ENCODE measurements around the gene VSTM4. TPM values are rescaled to one million over a fixed set of nuclear protein-coding genes. Genes with fewer than 3 reads are reported as not detected.

Gene VSTM4
- total and polyA plus RNA-seq, 2 of the 4 experiments (the other 2 are of a cell fraction), result 2.4 to 2.9 TPM

DNA sequence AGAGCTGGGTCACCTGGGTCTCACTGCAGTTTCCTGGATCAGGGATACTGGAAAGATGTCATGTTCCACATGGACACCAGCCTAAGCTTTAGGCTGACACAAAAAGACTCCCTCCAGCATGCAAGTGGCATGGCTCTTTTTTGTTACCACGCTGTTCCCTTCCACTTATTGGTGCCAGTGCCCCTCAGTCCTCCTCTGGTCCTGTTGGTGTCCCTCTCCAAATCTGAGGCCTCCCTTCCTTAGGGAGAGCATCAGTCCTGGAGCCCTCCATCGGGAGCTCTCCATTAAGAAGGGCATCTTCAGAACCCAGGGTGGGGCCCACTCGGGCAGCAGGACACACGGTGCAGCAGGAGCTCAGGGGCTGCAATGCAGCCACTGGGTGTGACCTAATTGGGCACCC lies 99.6 kb downstream of the VSTM4 start:
- Histone ChIP-seq H2AFZ (replicated peaks; ENCODE audit: low read length, poor library complexity) (no peak overlapping the region), H3K4me2 (ENCODE audit: low read depth, low read length) (no peak overlapping the region), H2AK9ac (replicated peaks; ENCODE audit: low read depth, low read length, poor library complexity) (peak overlapping the region; percentile 15), H2BK5ac (ENCODE audit: low read depth, low read length, poor library complexity, severe bottlenecking) (no peak overlapping the region), H3K9ac (ENCODE audit: low read depth, low read length) (no peak overlapping the region), H4K91ac (ENCODE audit: insufficient read depth, low read depth, low read length) (no peak overlapping the region), H3K27me3 (ENCODE audit: control insufficient read depth, insufficient read depth, low read length) (peaks cover 3% of the 10 kb centered on the region; the same call in 1 of the 2 replicates), H2BK20ac (ENCODE audit: low read depth, low read length) (no peak overlapping the region), H3K9me1 (ENCODE audit: insufficient read depth, low read length) (0 out of 2 replicates have a peak, but pooled peaks cover 4% of the 10 kb centered on the region), H2BK15ac (ENCODE audit: low read depth, low read length) (no peak overlapping the region), H4K20me1 (ENCODE audit: insufficient read depth, low read length) (no peaks in the 10 kb centered on the region), H2BK120ac (ENCODE audit: low read depth, low read length) (no peak overlapping the region), H3K79me1 (ENCODE audit: low read depth in 1 of 2, low read length in 2 of 2) (no peaks in the 10 kb centered on the region), H3K14ac (replicated peaks; ENCODE audit: low read depth, low read length) (no peak overlapping the region), H3K4me3 (ENCODE audit: insufficient read depth, low read depth, low read length) (no peak overlapping the region), H3K18ac (ENCODE audit: low read depth, low read length) (no peak overlapping the region), H3K4me1 (ENCODE audit: control insufficient read depth, insufficient read depth, low read length) (peaks cover 6% of the 10 kb centered on the region; the same call in 1 of the 2 replicates), H3K56ac (ENCODE audit: extremely low read depth, insufficient read depth, low read length) (no peak overlapping the region), H2AK5ac (ENCODE audit: low read depth, low read length) (no peak overlapping the region), H3K36me3 (ENCODE audit: control insufficient read depth, insufficient read depth, low read length) (peaks cover 5% of the 10 kb centered on the region; the same call in 1 of the 2 replicates), H3K9me3 (ENCODE audit: control insufficient read depth, insufficient read depth, low read length) (no peaks in the 10 kb centered on the region), H4K8ac (ENCODE audit: low read depth in 2 of 2, low read length in 2 of 2) (no peak overlapping the region), H3K27ac (ENCODE audit: insufficient read depth, low read length) (no peak overlapping the region), H3K4ac (ENCODE audit: low read depth, low read length) (no peak overlapping the region), H3K23ac (ENCODE audit: low read depth, low read length) (no peak overlapping the region), H4K5ac (ENCODE audit: low read depth, low read length) (no peak overlapping the region)
- dilution Hi-C loops (cut with HindIII; ENCODE audit: low sequenced_read_pairs, unreplicated experiment) (no loop called here), in situ Hi-C loops (cut with MboI; ENCODE audit: low sequenced_read_pairs) (no loop called here), intact Hi-C loops (cut with micrococcal nuclease) (no loop called here)
- ATAC-seq (ENCODE audit: low read depth) (no peak), DNase-seq (no peak)
- no TSS peak for BruUV-seq (replicated peaks)
- CTCF ChIA-PET, result interaction anchor here (0.7 kb wide), 1 partner anchor 377 kb away, joined by 5 read pairs; no protein-coding TSS in a partner anchor
- no peak for TF ChIP-seq RAD21 (IDR thresholded peaks at IDR 0.05; ENCODE audit: low read length)
- TF ChIP-seq CTCF (conservative IDR thresholded peaks at IDR 0.05; ENCODE audit: low read depth, low read length), result no peak
- TF ChIP-seq SMC3 (IDR thresholded peaks at IDR 0.05; ENCODE audit: low read depth, low read length), result no peak
- no peak for TF ChIP-seq MAZ (IDR thresholded peaks at IDR 0.05; ENCODE audit: borderline replicate concordance, low read depth, low read length)
- TF ChIP-seq CHD1 (IDR thresholded peaks at IDR 0.05; ENCODE audit: low read depth, low read length), result no peak
- TF ChIP-seq FOS (IDR thresholded peaks at IDR 0.05; ENCODE audit: low read depth, low read length), result no peak
- no peak for TF ChIP-seq RCOR1 (IDR thresholded peaks at IDR 0.05; ENCODE audit: insufficient replicate concordance, low read length)
- no peak for TF ChIP-seq USF2 (IDR thresholded peaks at IDR 0.05; ENCODE audit: low read depth, low read length)
- no peak for TF ChIP-seq NFE2L2 (IDR thresholded peaks at IDR 0.05; ENCODE audit: low read depth, low read length)
- no peak for TF ChIP-seq ELK1 (IDR thresholded peaks at IDR 0.05; ENCODE audit: borderline replicate concordance, low read depth, low read length)
- no peak for TF ChIP-seq MXI1 (IDR thresholded peaks at IDR 0.05; ENCODE audit: borderline replicate concordance, low read depth, low read length)
- TF ChIP-seq BHLHE40 (IDR thresholded peaks at IDR 0.05; ENCODE audit: low read depth, low read length), result no peak
- no peak for TF ChIP-seq POLR2A (IDR thresholded peaks at IDR 0.05; ENCODE audit: low read depth, low read length)
- no peak for TF ChIP-seq CEBPB (IDR thresholded peaks at IDR 0.05; ENCODE audit: low read depth, low read length)
- TF ChIP-seq RFX5 (IDR thresholded peaks at IDR 0.05; ENCODE audit: low read depth, low read length), result no peak
- no peak for TF ChIP-seq MAFK (IDR thresholded peaks at IDR 0.05; ENCODE audit: low read depth, low read length)
- POLR2A ChIA-PET (ENCODE audit: unreplicated experiment), result no interaction called here
- WGBS, 2 experiments (ENCODE audit: extremely low coverage in 2 of 2, insufficient read length in 1 of 2), result 97% methylated on average over 3 of the region's 4 CpGs; no CpG with 5 or more reads in 1 of the 2 experiments
